GM12872 (cell line): ENCODE data around the gene FSIP1.

Source experiments
- TF ChIP-seq, protein P1 (sequence below): IDR thresholded peaks from 3 replicates; pipeline ENCODE4 v1.5.1; 2011; ENCODE audit warnings: low read depth, mild to moderate bottlenecking, low read length, moderate library complexity; ENCODE audit not compliant: insufficient read depth

Gene FSIP1

DNA sequence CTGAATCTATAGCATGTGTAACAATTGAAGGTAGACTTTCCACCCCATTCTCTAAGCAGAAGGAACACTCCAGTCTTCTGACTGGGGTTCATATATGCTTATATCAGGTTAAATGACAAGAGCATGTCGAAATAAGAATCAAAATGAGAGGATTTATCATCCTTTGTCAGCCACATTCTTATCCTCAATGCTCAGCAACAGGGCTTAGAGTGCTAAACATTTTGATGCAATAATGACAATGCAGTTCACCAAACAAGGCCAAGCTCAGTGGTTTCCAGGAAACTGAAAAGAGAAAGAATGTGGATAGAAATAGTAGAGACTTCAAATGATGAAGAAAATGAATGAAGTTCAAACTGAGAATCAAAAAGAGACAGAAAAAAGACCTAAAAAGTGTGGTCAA lies 78.0 kb downstream of the FSIP1 start:
- TF ChIP-seq, protein P1, sequence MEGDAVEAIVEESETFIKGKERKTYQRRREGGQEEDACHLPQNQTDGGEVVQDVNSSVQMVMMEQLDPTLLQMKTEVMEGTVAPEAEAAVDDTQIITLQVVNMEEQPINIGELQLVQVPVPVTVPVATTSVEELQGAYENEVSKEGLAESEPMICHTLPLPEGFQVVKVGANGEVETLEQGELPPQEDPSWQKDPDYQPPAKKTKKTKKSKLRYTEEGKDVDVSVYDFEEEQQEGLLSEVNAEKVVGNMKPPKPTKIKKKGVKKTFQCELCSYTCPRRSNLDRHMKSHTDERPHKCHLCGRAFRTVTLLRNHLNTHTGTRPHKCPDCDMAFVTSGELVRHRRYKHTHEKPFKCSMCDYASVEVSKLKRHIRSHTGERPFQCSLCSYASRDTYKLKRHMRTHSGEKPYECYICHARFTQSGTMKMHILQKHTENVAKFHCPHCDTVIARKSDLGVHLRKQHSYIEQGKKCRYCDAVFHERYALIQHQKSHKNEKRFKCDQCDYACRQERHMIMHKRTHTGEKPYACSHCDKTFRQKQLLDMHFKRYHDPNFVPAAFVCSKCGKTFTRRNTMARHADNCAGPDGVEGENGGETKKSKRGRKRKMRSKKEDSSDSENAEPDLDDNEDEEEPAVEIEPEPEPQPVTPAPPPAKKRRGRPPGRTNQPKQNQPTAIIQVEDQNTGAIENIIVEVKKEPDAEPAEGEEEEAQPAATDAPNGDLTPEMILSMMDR, result no peak

DNA sequence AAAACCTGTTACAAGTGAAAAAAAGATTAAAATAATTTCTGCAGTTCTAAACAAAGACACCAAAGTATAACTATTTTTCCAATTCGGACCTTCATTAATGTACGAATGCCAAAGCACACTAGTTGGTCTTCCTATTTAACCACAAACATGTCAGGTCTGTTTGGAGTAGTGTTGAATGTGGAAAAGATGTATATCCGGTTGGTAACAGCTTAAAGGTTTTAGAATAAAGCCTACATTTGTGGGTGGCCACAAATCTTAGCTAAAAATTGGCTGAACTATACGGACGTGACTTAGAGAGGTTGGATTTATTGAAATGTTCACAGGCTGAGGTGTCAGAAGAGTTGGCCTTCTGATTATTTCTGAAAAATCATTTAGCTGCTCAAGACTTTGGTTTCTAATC lies 78.4 kb downstream of the FSIP1 start:
- TF ChIP-seq, protein P1, result no peak

DNA sequence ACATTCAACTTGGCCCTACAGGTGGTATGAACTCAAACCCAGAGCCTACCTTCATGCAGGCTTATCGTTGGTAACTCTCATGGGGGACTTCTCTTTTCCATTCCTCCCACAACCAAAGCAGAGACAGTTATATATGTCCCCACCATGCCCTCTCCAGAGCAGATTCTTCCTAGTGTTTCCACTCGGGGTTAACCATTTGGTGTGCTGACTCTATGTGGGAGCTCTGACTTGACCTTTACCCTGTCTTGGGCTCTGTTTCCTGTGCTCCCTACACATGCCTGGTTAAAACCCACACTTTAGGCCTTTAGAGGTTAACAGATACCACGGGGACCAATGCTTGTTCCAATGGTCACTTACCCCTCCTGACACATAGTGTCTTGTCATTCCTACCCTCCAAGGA lies 80.7 kb downstream of the FSIP1 start:
- TF ChIP-seq, protein P1, result no peak

DNA sequence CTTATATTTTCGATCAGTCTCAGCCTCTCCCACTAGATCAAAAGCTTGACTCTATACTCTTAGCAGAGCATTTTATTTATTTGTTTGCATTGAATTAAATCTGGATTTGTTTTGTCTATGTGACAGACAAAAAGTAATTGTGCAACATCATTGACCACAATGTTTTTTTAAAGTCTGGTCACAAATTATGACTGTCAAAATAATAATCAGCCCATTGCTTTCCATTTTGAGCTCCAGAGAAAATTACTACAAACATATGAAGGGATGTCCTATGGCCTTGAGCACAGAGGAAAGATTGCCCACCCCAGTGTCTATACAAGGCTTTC lies 82.3 kb downstream of the FSIP1 start:
- TF ChIP-seq, protein P1, result no peak

DNA sequence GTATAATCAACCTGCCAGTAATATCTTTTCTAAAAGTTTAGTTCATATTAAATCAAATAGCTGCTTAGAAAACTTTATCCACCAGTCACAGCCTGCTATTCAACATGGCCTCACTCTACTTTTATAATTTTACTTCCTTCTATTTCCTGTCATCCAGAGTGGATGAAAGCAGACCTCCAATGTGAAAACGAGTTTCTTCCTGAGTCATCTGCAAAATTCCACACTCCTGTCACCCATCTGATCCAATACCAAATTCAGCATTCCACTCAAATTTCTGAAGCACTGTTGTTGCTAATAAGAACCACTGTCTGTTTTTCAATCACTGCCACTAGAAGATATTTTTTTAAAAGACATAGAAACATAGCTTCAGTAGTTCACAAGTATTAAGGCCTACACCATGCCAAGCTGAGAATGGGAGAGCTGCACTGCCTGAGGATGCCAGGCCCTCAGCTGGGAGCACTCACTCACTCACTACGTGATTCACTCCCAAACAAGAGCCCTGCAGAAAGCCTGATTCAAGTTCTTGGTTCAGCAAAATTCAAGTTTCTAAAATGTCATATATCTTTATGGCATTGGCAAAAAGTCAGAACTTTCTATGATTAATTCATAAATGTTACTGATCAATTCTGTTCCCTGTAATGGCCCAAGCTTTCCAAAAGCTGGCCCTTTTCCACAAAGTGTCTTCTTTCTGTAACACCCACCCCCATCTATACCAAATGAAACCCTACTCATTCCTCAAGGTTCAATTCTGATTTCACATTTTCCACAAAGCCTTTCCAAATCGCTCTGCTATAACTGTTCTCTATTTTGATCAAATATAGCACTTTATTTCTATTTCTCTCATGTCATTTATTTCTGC lies 82.9 kb downstream of the FSIP1 start:
- TF ChIP-seq, protein P1, result no peak

DNA sequence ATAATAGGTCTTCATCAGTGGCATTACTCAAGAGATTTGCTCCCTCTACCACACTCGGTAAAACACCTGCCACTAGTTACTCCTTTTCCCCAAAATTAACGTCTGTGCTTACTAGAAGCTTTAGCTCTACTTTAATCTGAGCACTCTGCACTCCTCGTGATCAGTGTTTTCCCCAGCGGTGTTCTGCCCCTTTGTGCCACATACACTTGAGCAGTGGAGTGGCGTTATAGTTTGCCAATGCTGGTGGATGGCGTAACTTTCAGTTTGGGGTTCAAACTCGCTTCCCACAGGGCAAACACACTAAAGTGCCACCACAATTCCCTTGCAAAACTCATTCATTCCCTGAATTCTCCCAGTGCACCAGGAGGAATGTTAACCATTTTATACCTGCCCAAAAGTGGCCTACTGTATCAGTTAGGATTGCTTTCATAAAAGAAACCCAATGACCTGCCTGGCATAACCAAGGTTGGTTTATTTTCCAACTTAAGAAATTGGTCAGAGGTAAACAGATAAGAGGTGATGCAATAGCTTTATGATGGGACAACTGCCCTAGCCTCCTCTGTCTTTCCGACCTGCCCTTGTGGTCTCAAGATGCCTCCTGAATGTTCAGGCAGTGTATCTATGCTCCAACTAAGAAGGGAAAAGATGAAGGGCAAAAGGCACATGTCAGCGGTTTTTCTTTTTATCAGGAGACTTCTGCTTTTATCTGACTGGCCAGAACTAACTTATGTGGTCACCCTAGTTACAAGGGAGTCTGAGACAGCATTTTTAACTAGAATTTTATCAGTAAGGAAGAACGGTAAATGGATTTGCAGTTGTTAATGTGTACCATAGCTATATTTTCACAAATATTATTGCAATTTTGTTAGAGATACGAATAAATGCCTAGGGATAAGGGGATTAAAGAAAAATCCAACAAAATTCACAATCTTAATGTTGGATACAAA lies 83.9 kb downstream of the FSIP1 start:
- TF ChIP-seq, protein P1, result no peak

DNA sequence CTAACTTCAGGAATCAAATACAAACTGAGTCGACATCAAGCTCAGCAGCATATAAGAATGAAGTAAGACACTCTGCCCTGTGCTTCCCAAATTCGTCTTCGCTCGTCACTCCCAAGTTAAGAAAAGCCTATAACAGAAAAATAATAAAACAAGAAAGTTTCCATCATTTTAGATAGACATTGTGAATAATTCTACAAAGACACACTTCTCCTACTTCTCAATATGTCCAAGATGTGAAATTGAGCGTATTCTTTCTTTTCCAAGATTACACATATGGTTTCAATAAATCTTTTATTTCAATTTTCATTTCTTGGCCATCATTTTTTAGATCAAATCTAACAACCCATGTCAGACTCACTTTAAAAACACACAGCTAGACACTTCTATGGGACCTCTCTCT lies 85.1 kb downstream of the FSIP1 start:
- TF ChIP-seq, protein P1, result no peak
